GM12878 (cell line): ENCODE results near the gene HDHD3. TPM values are rescaled to one million over a fixed set of nuclear protein-coding genes. Genes with fewer than 3 reads are reported as not detected.

Experiments
- FOXK2 ChIP-seq: fragments of 450-650 bp; IDR thresholded peaks from 2 replicates; pipeline ENCODE4 v1.6.1; 2017; ENCODE audit warnings: mild to moderate bottlenecking, moderate library complexity
- HDGF ChIP-seq: fragments of 450-650 bp; IDR thresholded peaks from 2 replicates; pipeline ENCODE4 v1.6.1; 2016; ENCODE audit warnings: antibody characterized with exemption
- polyA plus RNA-seq, 11 experiments: library from polyadenylated mRNA; depleted of rRNA in 4 of 11; unstranded in 6 of 11; stranded (reverse) in 5 of 11; fragments of >200 nt; fragmentation: Nextera tagmentation in 4 of 11; fragmentation: Illumina TruSeq in 1 of 11; extraction: Ambion mirVana in 4 of 11; extraction: Trizol in 1 of 11; gene quantifications; 1 replicate in 1 of 11; 2 replicates in 10 of 11; pipeline versions ENCODE4 v1.2.1 to v1.2.3, GENCODE V29; 2011 to 2016; ENCODE audit warnings: inconsistent platforms in 2 of 11, missing spikeins in 2 of 11, low read depth in 1 of 11
- total RNA-seq, 4 experiments: library from RNA; depleted of rRNA in 3 of 4; stranded (reverse); fragments of >200 nt in 3 of 4; fragmentation: Illumina TruSeq in 1 of 4; extraction: Trizol in 1 of 4; gene quantifications; 2 replicates each; pipeline versions ENCODE4 v1.2.1 to v1.2.3, GENCODE V29; 2013 to 2021
- TF ChIP-seq, protein P1 (sequence below): fragments of 450-650 bp; IDR thresholded peaks from 2 replicates; pipeline ENCODE4 v1.6.1; 2016; ENCODE audit warnings: mild to moderate bottlenecking, moderate library complexity, borderline replicate concordance
- TF ChIP-seq, protein P2 (sequence below): IDR thresholded peaks from 2 replicates; pipeline ENCODE4 v1.6.1; 2012; ENCODE audit warnings: low read depth, low read length, improper control_type of control experiment
- TF ChIP-seq, protein P3 (sequence below): fragments of 450-650 bp; IDR thresholded peaks from 2 replicates; pipeline ENCODE4 v1.6.1; 2017; ENCODE audit warnings: antibody characterized with exemption, mild to moderate bottlenecking, moderate library complexity
- TF ChIP-seq, protein P4 (sequence below): IDR thresholded peaks from 2 replicates; pipeline ENCODE4 v1.6.1; 2011; ENCODE audit warnings: borderline replicate concordance, low read depth, mild to moderate bottlenecking, moderate library complexity, low read length; ENCODE audit not compliant: insufficient read depth, poor library complexity, severe bottlenecking
- TF ChIP-seq, protein P5 (sequence below): IDR thresholded peaks from 2 replicates; pipeline ENCODE4 v1.6.1; 2011; ENCODE audit warnings: borderline replicate concordance, low read depth, mild to moderate bottlenecking, moderate library complexity, mixed read lengths, low read length; ENCODE audit not compliant: insufficient read depth; ENCODE audit errors: extremely low read length

The HDHD3 gene
- total and polyA plus RNA-seq, 10 of the 15 experiments (the other 5 are each of a cell fraction or from before 2014, with no cell fraction given), result 1.3 to 29.4 (median 17.9) TPM

DNA sequence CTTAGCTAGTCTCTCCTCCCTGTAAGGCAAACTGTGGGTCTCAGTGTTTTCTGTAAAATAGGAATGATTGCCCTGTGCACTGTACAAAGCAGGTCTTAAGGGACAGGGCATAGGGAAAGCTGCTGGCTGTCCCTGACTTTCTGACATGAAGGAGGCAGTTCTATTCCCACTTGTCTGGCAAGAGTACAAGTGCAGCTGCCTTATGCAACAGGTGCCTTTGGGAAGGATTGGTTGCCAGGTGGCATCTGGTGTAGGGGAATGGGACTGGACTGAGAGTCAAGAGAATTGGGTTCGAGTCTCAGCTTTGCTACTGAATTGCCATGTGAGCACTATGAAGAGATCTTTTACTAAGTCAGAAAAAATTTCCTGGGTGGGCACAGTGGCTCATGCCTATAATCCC lies 17.4 kb downstream of the HDHD3 start (continued):
- TF ChIP-seq, protein P1, sequence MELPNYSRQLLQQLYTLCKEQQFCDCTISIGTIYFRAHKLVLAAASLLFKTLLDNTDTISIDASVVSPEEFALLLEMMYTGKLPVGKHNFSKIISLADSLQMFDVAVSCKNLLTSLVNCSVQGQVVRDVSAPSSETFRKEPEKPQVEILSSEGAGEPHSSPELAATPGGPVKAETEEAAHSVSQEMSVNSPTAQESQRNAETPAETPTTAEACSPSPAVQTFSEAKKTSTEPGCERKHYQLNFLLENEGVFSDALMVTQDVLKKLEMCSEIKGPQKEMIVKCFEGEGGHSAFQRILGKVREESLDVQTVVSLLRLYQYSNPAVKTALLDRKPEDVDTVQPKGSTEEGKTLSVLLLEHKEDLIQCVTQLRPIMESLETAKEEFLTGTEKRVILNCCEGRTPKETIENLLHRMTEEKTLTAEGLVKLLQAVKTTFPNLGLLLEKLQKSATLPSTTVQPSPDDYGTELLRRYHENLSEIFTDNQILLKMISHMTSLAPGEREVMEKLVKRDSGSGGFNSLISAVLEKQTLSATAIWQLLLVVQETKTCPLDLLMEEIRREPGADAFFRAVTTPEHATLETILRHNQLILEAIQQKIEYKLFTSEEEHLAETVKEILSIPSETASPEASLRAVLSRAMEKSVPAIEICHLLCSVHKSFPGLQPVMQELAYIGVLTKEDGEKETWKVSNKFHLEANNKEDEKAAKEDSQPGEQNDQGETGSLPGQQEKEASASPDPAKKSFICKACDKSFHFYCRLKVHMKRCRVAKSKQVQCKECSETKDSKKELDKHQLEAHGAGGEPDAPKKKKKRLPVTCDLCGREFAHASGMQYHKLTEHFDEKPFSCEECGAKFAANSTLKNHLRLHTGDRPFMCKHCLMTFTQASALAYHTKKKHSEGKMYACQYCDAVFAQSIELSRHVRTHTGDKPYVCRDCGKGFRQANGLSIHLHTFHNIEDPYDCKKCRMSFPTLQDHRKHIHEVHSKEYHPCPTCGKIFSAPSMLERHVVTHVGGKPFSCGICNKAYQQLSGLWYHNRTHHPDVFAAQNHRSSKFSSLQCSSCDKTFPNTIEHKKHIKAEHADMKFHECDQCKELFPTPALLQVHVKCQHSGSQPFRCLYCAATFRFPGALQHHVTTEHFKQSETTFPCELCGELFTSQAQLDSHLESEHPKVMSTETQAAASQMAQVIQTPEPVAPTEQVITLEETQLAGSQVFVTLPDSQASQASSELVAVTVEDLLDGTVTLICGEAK, result no peak
- TF ChIP-seq, protein P2, sequence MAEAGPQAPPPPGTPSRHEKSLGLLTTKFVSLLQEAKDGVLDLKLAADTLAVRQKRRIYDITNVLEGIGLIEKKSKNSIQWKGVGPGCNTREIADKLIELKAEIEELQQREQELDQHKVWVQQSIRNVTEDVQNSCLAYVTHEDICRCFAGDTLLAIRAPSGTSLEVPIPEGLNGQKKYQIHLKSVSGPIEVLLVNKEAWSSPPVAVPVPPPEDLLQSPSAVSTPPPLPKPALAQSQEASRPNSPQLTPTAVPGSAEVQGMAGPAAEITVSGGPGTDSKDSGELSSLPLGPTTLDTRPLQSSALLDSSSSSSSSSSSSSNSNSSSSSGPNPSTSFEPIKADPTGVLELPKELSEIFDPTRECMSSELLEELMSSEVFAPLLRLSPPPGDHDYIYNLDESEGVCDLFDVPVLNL, result no peak
- TF ChIP-seq, protein P3, sequence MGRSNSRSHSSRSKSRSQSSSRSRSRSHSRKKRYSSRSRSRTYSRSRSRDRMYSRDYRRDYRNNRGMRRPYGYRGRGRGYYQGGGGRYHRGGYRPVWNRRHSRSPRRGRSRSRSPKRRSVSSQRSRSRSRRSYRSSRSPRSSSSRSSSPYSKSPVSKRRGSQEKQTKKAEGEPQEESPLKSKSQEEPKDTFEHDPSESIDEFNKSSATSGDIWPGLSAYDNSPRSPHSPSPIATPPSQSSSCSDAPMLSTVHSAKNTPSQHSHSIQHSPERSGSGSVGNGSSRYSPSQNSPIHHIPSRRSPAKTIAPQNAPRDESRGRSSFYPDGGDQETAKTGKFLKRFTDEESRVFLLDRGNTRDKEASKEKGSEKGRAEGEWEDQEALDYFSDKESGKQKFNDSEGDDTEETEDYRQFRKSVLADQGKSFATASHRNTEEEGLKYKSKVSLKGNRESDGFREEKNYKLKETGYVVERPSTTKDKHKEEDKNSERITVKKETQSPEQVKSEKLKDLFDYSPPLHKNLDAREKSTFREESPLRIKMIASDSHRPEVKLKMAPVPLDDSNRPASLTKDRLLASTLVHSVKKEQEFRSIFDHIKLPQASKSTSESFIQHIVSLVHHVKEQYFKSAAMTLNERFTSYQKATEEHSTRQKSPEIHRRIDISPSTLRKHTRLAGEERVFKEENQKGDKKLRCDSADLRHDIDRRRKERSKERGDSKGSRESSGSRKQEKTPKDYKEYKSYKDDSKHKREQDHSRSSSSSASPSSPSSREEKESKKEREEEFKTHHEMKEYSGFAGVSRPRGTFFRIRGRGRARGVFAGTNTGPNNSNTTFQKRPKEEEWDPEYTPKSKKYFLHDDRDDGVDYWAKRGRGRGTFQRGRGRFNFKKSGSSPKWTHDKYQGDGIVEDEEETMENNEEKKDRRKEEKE, result no peak
- TF ChIP-seq, protein P4, sequence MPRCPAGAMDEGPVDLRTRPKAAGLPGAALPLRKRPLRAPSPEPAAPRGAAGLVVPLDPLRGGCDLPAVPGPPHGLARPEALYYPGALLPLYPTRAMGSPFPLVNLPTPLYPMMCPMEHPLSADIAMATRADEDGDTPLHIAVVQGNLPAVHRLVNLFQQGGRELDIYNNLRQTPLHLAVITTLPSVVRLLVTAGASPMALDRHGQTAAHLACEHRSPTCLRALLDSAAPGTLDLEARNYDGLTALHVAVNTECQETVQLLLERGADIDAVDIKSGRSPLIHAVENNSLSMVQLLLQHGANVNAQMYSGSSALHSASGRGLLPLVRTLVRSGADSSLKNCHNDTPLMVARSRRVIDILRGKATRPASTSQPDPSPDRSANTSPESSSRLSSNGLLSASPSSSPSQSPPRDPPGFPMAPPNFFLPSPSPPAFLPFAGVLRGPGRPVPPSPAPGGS, result no peak
- TF ChIP-seq FOXK2 (no peak), HDGF (no peak)
- TF ChIP-seq, protein P5, sequence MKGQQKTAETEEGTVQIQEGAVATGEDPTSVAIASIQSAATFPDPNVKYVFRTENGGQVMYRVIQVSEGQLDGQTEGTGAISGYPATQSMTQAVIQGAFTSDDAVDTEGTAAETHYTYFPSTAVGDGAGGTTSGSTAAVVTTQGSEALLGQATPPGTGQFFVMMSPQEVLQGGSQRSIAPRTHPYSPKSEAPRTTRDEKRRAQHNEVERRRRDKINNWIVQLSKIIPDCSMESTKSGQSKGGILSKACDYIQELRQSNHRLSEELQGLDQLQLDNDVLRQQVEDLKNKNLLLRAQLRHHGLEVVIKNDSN, result no peak
